Activated naive CD8-positive, alpha-beta T cell treated with anti-CD3 and anti-CD28 coated beads for 36 hours (primary cell): Measurements from ENCODE around the gene FHL1. TPM values are rescaled to one million over a fixed set of nuclear protein-coding genes. Genes with fewer than 3 reads are reported as not detected.

Experiments used
- DNase-seq: peaks from one replicate; pipeline ENCODE4 v3.0.0; 2021
- H3K27ac Mint-ChIP-seq: one replicate; pipeline ENCODE4 v1.8.0; 2022; ENCODE audit warnings: mild to moderate bottlenecking, moderate library complexity, mixed read lengths
- H3K27me3 Mint-ChIP-seq: one replicate; pipeline ENCODE4 v1.8.0; 2022; ENCODE audit warnings: mild to moderate bottlenecking, mixed read lengths
- H3K36me3 Mint-ChIP-seq: one replicate; pipeline ENCODE4 v1.8.0; 2021; ENCODE audit warnings: mild to moderate bottlenecking, mixed read lengths
- H3K4me1 Mint-ChIP-seq: one replicate; pipeline ENCODE4 v1.8.0; 2021; ENCODE audit warnings: mixed read lengths
- H3K4me3 Mint-ChIP-seq: one replicate; pipeline ENCODE4 v1.8.0; 2022; ENCODE audit warnings: mild to moderate bottlenecking, moderate library complexity, mixed read lengths
- H3K9me3 Mint-ChIP-seq: one replicate; pipeline ENCODE4 v1.8.0; 2022; ENCODE audit warnings: mixed read lengths
- total RNA-seq, 2 experiments: library from RNA; stranded (reverse); gene quantifications; one replicate each; pipeline ENCODE4 v1.2.3, GENCODE V29; 2021

Gene FHL1
- total RNA-seq, 2 experiments from 2014 or later, result 12.0 to 15.5 TPM

GRCh38 chrX:136130931-136131833 is 16.2 kb upstream of the FHL1 start:
- H3K27ac Mint-ChIP-seq, result peak overlapping the region; percentile 89
- peaks cover 2% of the 10 kb centered on the region for H3K36me3 Mint-ChIP-seq
- H3K27me3 Mint-ChIP-seq, result no peaks in the 10 kb centered on the region
- H3K4me1 Mint-ChIP-seq, result peaks cover 10% of the 10 kb centered on the region
- no peaks in the 10 kb centered on the region for H3K9me3 Mint-ChIP-seq
- DNase-seq, result peak; percentile 9
- peak overlapping the region; percentile 25 for H3K4me3 Mint-ChIP-seq

GRCh38 chrX:136138939-136139338 is 8.4 kb upstream of the FHL1 start:
- Mint-ChIP-seq H3K9me3 (peaks cover 2% of the 10 kb centered on the region), H3K27ac (no peak overlapping the region), H3K4me1 (peaks cover 6% of the 10 kb centered on the region), H3K36me3 (no peaks in the 10 kb centered on the region), H3K27me3 (no peaks in the 10 kb centered on the region), H3K4me3 (no peak overlapping the region)
- no peak for DNase-seq

DNA sequence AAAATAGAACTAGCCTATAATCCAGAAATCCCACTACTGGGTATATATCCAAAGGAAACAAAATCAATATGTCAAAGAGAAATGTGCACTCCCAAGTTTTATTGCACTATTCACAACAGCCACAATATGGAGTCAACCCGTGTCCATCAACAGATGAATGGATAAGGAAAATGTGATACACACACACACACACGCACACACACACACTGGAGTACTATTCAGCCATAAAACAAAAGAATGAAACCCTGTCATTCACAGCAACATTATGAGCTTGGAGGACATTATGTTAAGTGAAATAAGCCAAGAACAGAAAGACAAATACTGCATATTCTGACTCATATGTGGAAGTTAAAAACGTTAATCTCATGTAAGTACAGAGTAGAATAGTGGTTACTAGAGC is 5.8 kb upstream of the FHL1 start:
- H3K36me3 Mint-ChIP-seq, result peaks cover 6% of the 10 kb centered on the region
- DNase-seq, result no peak

GRCh38 chrX:136142592-136142991 is 4.7 kb upstream of the FHL1 start:
- H3K27ac Mint-ChIP-seq, result no peak overlapping the region
- no peaks in the 10 kb centered on the region for H3K27me3 Mint-ChIP-seq
- H3K4me3 Mint-ChIP-seq, result no peak overlapping the region
- DNase-seq, result no peak
- H3K36me3 Mint-ChIP-seq, result peaks cover 6% of the 10 kb centered on the region
- peaks cover 20% of the 10 kb centered on the region for H3K4me1 Mint-ChIP-seq
- H3K9me3 Mint-ChIP-seq, result peaks cover 10% of the 10 kb centered on the region

More for the DNA sequence above, 5.8 kb upstream of the FHL1 start:
- no peak overlapping the region for H3K27ac Mint-ChIP-seq
- peaks cover 10% of the 10 kb centered on the region for H3K9me3 Mint-ChIP-seq
- H3K4me1 Mint-ChIP-seq, result peaks cover 19% of the 10 kb centered on the region
- no peaks in the 10 kb centered on the region for H3K27me3 Mint-ChIP-seq
- H3K4me3 Mint-ChIP-seq, result no peak overlapping the region

DNA sequence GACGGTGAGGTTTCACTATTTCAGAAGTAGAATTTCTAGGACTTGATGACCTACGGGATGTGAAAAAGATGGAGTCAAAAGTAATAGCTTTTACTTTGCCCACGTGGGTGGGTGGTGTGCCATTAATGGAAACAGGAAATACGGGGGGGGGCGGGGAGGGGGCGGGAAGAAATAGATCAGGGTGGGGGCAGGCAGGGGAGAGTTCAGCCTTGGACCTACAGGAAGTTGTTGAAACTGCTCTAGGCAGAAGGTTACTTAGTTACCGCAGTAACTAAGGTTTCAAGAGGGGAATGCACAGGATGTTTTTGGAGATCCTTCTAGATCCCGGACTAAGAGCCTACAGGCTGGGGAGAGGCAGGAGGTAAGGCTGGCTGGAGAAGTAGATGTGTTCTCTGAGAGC is 3.6 kb upstream of the FHL1 start:
- peak overlapping the region; percentile 65 for H3K4me3 Mint-ChIP-seq

GRCh38 chrX:136146614-136147314 is 569 bp upstream of the FHL1 start:
- Mint-ChIP-seq H3K36me3 (peaks cover 6% of the 10 kb centered on the region), H3K4me3 (peak overlapping the region; percentile 81), H3K27ac (peak overlapping the region; percentile 84), H3K9me3 (peaks cover 10% of the 10 kb centered on the region), H3K27me3 (no peaks in the 10 kb centered on the region), H3K4me1 (peaks cover 26% of the 10 kb centered on the region)
- peak; percentile 12 for DNase-seq

More for the DNA sequence above, 3.6 kb upstream of the FHL1 start:
- H3K27me3 Mint-ChIP-seq, result no peaks in the 10 kb centered on the region
- peaks cover 10% of the 10 kb centered on the region for H3K9me3 Mint-ChIP-seq
- H3K36me3 Mint-ChIP-seq, result peaks cover 6% of the 10 kb centered on the region
- peak overlapping the region; percentile 83 for H3K27ac Mint-ChIP-seq
- DNase-seq, result no peak
- peaks cover 22% of the 10 kb centered on the region for H3K4me1 Mint-ChIP-seq

GRCh38 chrX:136147976-136148375 is 643 bp downstream of the FHL1 start:
- no peak for DNase-seq
- Mint-ChIP-seq H3K4me1 (peaks cover 26% of the 10 kb centered on the region), H3K9me3 (peaks cover 10% of the 10 kb centered on the region), H3K36me3 (peaks cover 6% of the 10 kb centered on the region), H3K4me3 (peak overlapping the region; percentile 54), H3K27ac (no peak overlapping the region), H3K27me3 (no peaks in the 10 kb centered on the region)

GRCh38 chrX:136148391-136148790 is 1.1 kb downstream of the FHL1 start:
- Mint-ChIP-seq H3K27ac (no peak overlapping the region), H3K27me3 (no peaks in the 10 kb centered on the region), H3K4me1 (peaks cover 26% of the 10 kb centered on the region), H3K4me3 (peak overlapping the region; percentile 54), H3K9me3 (peaks cover 10% of the 10 kb centered on the region), H3K36me3 (peaks cover 6% of the 10 kb centered on the region)
- no peak for DNase-seq

GRCh38 chrX:136154998-136155397 is 7.7 kb downstream of the FHL1 start:
- DNase-seq, result no peak
- no peaks in the 10 kb centered on the region for H3K9me3 Mint-ChIP-seq
- H3K27me3 Mint-ChIP-seq, result no peaks in the 10 kb centered on the region
- H3K27ac Mint-ChIP-seq, result no peak overlapping the region
- H3K4me3 Mint-ChIP-seq, result no peak overlapping the region
- no peaks in the 10 kb centered on the region for H3K36me3 Mint-ChIP-seq
- peaks cover 10% of the 10 kb centered on the region for H3K4me1 Mint-ChIP-seq

- no peaks in the 10 kb centered on the region for H3K27me3 Mint-ChIP-seq
- H3K9me3 Mint-ChIP-seq, result no peaks in the 10 kb centered on the region
- no peak overlapping the region for H3K27ac Mint-ChIP-seq
- no peaks in the 10 kb centered on the region for H3K36me3 Mint-ChIP-seq
- DNase-seq, result no peak
- H3K4me1 Mint-ChIP-seq, result peaks cover 10% of the 10 kb centered on the region
- no peak overlapping the region for H3K4me3 Mint-ChIP-seq
Measured at GRCh38 chrX:136156560-136157117, 9.3 kb downstream of the FHL1 start.

- Mint-ChIP-seq H3K36me3 (no peaks in the 10 kb centered on the region), H3K9me3 (no peaks in the 10 kb centered on the region), H3K27me3 (no peaks in the 10 kb centered on the region), H3K27ac (no peak overlapping the region), H3K4me1 (peaks cover 10% of the 10 kb centered on the region), H3K4me3 (no peak overlapping the region)
- no peak for DNase-seq
Measured at GRCh38 chrX:136157187-136157586, 9.9 kb downstream of the FHL1 start.

- DNase-seq, result no peak
- Mint-ChIP-seq H3K27me3 (no peaks in the 10 kb centered on the region), H3K27ac (no peak overlapping the region), H3K9me3 (no peaks in the 10 kb centered on the region), H3K36me3 (no peaks in the 10 kb centered on the region), H3K4me1 (peaks cover 10% of the 10 kb centered on the region), H3K4me3 (no peak overlapping the region)
Measured at GRCh38 chrX:136158685-136159084, 11.4 kb downstream of the FHL1 start.

DNA sequence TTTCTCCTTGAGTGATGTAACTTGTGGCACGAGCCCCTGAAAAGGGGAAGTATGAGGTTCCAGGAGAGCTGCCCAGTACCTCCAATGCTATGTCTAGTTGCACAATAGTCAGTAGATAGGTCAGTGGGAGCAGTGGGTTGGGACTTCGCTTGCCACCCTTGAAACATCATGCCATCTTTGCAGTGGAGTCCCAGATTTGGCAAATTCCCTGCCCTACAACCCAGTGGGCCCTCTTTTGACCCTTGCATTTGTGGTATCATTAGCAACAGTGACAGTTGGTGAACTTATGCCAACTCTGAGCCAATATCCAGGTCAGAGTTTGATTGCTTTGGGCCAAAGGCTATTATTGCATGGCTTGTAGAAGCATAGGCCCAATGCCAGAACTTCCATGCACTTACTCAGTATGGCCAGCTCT is 12.3 kb downstream of the FHL1 start:
- no peak for DNase-seq
- H3K27ac Mint-ChIP-seq, result no peak overlapping the region
- no peak overlapping the region for H3K4me3 Mint-ChIP-seq
- peaks cover 10% of the 10 kb centered on the region for H3K4me1 Mint-ChIP-seq
- no peaks in the 10 kb centered on the region for H3K36me3 Mint-ChIP-seq
- H3K27me3 Mint-ChIP-seq, result no peaks in the 10 kb centered on the region
- H3K9me3 Mint-ChIP-seq, result no peaks in the 10 kb centered on the region

GRCh38 chrX:136162827-136163570 is 15.7 kb downstream of the FHL1 start:
- no peaks in the 10 kb centered on the region for H3K4me1 Mint-ChIP-seq
- peak; percentile 34 for DNase-seq
- H3K27me3 Mint-ChIP-seq, result no peaks in the 10 kb centered on the region
- H3K9me3 Mint-ChIP-seq, result no peaks in the 10 kb centered on the region
- H3K4me3 Mint-ChIP-seq, result no peak overlapping the region
- no peaks in the 10 kb centered on the region for H3K36me3 Mint-ChIP-seq
- no peak overlapping the region for H3K27ac Mint-ChIP-seq

- Mint-ChIP-seq H3K4me1 (no peaks in the 10 kb centered on the region), H3K27ac (no peak overlapping the region)
- no peak for DNase-seq
Measured at GRCh38 chrX:136163689-136164088, 16.4 kb downstream of the FHL1 start.

More at GRCh38 chrX:136163689-136164088, 16.4 kb downstream of the FHL1 start:
- Mint-ChIP-seq H3K27me3 (no peaks in the 10 kb centered on the region), H3K36me3 (no peaks in the 10 kb centered on the region), H3K9me3 (no peaks in the 10 kb centered on the region), H3K4me3 (no peak overlapping the region)
